ENCODE results near the gene LSM7.

Gene LSM7

GRCh38 chr19:2336528-2337328 is 8.3 kb upstream of the LSM7 start:
- DNase-seq, result no peak

- DNase-seq, result no peak
Observed at GRCh38 chr19:2335848-2336247, 7.5 kb upstream of the LSM7 start.

GRCh38 chr19:2334986-2335846 is 6.8 kb upstream of the LSM7 start:
- no peak for DNase-seq

GRCh38 chr19:2334426-2334825 is 6.0 kb upstream of the LSM7 start:
- no peak for DNase-seq

GRCh38 chr19:2333807-2334211 is 5.4 kb upstream of the LSM7 start:
- DNase-seq, result no peak

- DNase-seq, result no peak
Observed at GRCh38 chr19:2333027-2333806, 4.8 kb upstream of the LSM7 start.

GRCh38 chr19:2332341-2333026 is 4.1 kb upstream of the LSM7 start:
- DNase-seq, result no peak

GRCh38 chr19:2331601-2332246 is 3.3 kb upstream of the LSM7 start:
- no peak for DNase-seq

- no peak for DNase-seq
Observed at GRCh38 chr19:2330632-2331284, 2.4 kb upstream of the LSM7 start.

- no peak for DNase-seq
Observed at GRCh38 chr19:2330255-2330631, 1.9 kb upstream of the LSM7 start.

GRCh38 chr19:2329501-2329916 is 1.1 kb upstream of the LSM7 start:
- DNase-seq, result no peak

GRCh38 chr19:2329149-2329478 is 728 bp upstream of the LSM7 start:
- DNase-seq, result no peak

GRCh38 chr19:2327773-2328400 is 499 bp downstream of the LSM7 start:
- peak; percentile 64 for DNase-seq

GRCh38 chr19:2326699-2327360 is 1.6 kb downstream of the LSM7 start:
- DNase-seq, result no peak

- no peak for DNase-seq
Observed at GRCh38 chr19:2325281-2326046, 2.9 kb downstream of the LSM7 start.

GRCh38 chr19:2324220-2324948 is 4.0 kb downstream of the LSM7 start:
- DNase-seq, result no peak

- DNase-seq, result no peak
Observed at GRCh38 chr19:2323707-2324106, 4.7 kb downstream of the LSM7 start.

- no peak for DNase-seq
Observed at GRCh38 chr19:2321565-2322283, 6.7 kb downstream of the LSM7 start.

GRCh38 chr19:2320939-2321338 is 7.4 kb downstream of the LSM7 start:
- no peak for DNase-seq
